Measurements from ENCODE around the gene GGCX. TPM values are rescaled to one million over a fixed set of nuclear protein-coding genes. Genes with fewer than 3 reads are reported as not detected.
A peak's percentile ranks its signal among the peaks of the same experiment; 100 is the strongest.

GGCX gene
- total and polyA plus RNA-seq, 2 of the 13 experiments (the other 11 are each of a cell fraction or from before 2014, with no cell fraction given) = 72.5 to 103 TPM

- TF ChIP-seq ZBTB40 (IDR thresholded peaks at IDR 0.05) (no peak), ZBTB40 (CRISPR knock-in tag; IDR thresholded peaks at IDR 0.05) (no peak), ZNF30 (CRISPR knock-in tag; IDR thresholded peaks at IDR 0.05) (no peak), CCAR2 (optimal IDR thresholded peaks at IDR 0.05; ENCODE audit: low read depth, low read length) (no peak), MIER2 (CRISPR knock-in tag; IDR thresholded peaks at IDR 0.05) (no peak; the same call in 1 of the 2 replicates), SMAD3 (CRISPR knock-in tag; IDR thresholded peaks at IDR 0.05) (no peak), HDAC2 (CRISPR knock-in tag; IDR thresholded peaks at IDR 0.05) (0 out of 2 replicates have a peak, but pooled peaks have one; percentile 9), SUZ12 (IDR thresholded peaks at IDR 0.05; ENCODE audit: low read depth, low read length) (no peak), ETV5 (CRISPR knock-in tag; IDR thresholded peaks at IDR 0.05; ENCODE audit: borderline replicate concordance) (peak; percentile 34), THAP11 (CRISPR knock-in tag; IDR thresholded peaks at IDR 0.05) (no peak; the same call in 1 of the 2 replicates), ZNF777 (CRISPR knock-in tag; IDR thresholded peaks at IDR 0.05) (0 out of 2 replicates have a peak, but pooled peaks have one; percentile 17)
- TF ChIP-seq, protein P1, sequence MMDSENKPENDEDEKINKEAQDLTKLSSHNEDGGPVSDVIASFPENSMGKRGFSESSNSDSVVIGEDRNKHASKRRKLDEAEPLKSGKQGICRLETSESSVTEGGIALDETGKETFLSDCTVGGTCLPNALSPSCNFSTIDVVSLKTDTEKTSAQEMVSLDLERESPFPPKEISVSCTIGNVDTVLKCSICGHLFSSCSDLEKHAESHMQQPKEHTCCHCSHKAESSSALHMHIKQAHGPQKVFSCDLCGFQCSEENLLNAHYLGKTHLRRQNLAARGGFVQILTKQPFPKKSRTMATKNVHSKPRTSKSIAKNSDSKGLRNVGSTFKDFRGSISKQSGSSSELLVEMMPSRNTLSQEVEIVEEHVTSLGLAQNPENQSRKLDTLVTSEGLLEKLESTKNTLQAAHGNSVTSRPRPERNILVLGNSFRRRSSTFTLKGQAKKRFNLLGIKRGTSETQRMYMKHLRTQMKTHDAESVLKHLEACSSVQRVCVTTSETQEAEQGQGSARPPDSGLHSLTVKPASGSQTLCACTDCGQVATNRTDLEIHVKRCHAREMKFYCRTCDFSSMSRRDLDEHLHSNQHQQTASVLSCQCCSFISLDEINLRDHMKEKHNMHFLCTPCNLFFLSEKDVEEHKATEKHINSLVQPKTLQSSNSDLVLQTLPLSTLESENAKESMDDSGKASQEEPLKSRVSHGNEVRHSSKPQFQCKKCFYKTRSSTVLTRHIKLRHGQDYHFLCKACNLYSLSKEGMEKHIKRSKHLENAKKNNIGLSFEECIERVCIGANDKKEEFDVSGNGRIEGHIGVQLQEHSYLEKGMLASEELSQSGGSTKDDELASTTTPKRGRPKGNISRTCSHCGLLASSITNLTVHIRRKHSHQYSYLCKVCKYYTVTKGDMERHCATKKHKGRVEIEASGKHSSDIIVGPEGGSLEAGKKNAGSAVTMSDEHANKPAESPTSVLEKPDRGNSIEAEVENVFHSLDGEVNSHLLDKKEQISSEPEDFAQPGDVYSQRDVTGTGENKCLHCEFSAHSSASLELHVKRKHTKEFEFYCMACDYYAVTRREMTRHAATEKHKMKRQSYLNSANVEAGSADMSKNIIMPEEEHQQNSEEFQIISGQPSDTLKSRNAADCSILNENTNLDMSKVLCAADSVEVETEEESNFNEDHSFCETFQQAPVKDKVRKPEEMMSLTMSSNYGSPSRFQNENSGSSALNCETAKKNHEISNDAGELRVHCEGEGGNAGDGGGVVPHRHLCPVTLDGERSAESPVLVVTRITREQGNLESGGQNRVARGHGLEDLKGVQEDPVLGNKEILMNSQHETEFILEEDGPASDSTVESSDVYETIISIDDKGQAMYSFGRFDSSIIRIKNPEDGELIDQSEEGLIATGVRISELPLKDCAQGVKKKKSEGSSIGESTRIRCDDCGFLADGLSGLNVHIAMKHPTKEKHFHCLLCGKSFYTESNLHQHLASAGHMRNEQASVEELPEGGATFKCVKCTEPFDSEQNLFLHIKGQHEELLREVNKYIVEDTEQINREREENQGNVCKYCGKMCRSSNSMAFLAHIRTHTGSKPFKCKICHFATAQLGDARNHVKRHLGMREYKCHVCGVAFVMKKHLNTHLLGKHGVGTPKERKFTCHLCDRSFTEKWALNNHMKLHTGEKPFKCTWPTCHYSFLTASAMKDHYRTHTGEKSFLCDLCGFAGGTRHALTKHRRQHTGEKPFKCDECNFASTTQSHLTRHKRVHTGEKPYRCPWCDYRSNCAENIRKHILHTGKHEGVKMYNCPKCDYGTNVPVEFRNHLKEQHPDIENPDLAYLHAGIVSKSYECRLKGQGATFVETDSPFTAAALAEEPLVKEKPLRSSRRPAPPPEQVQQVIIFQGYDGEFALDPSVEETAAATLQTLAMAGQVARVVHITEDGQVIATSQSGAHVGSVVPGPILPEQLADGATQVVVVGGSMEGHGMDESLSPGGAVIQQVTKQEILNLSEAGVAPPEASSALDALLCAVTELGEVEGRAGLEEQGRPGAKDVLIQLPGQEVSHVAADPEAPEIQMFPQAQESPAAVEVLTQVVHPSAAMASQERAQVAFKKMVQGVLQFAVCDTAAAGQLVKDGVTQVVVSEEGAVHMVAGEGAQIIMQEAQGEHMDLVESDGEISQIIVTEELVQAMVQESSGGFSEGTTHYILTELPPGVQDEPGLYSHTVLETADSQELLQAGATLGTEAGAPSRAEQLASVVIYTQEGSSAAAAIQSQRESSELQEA (CRISPR knock-in tag; IDR thresholded peaks at IDR 0.05; ENCODE audit: not compliant biosample characterization) = no peak
Observed at GRCh38 chr2:85577386-85578242, 16.3 kb upstream of the GGCX start, which contains the start of gene VAMP8 (continued).

All from HepG2 (cell line).